GM12872 (cell line): ENCODE measurements around the gene CPT2.

Experiments
- TF ChIP-seq, protein P1 (sequence below): IDR thresholded peaks from 3 replicates; pipeline ENCODE4 v1.5.1; 2011; ENCODE audit warnings: low read depth, mild to moderate bottlenecking, low read length, moderate library complexity; ENCODE audit not compliant: insufficient read depth

CPT2 gene

GRCh38 chr1:53156783-53157182 is 39.8 kb upstream of the CPT2 start:
- TF ChIP-seq, protein P1, sequence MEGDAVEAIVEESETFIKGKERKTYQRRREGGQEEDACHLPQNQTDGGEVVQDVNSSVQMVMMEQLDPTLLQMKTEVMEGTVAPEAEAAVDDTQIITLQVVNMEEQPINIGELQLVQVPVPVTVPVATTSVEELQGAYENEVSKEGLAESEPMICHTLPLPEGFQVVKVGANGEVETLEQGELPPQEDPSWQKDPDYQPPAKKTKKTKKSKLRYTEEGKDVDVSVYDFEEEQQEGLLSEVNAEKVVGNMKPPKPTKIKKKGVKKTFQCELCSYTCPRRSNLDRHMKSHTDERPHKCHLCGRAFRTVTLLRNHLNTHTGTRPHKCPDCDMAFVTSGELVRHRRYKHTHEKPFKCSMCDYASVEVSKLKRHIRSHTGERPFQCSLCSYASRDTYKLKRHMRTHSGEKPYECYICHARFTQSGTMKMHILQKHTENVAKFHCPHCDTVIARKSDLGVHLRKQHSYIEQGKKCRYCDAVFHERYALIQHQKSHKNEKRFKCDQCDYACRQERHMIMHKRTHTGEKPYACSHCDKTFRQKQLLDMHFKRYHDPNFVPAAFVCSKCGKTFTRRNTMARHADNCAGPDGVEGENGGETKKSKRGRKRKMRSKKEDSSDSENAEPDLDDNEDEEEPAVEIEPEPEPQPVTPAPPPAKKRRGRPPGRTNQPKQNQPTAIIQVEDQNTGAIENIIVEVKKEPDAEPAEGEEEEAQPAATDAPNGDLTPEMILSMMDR: no peak

DNA sequence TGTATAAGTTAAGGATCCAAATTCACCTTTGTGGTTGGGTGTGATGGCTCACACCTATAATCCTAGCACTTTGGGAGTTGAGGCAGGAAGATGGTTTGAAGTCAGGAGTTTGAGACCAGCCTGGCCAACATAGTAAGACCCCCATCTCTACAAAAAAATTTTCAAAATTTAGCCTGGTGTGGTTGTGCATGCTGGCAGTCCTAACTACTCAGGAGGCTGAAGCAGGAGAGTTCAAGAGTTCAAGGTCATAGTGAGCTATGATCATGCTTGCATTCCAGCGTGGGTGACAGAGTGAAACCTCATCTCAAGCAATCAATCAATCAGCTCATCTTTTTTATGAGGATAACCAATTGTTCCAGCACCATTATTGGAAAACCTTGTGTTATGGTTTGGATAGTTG is 37.7 kb upstream of the CPT2 start:
- TF ChIP-seq, protein P1: no peak

DNA sequence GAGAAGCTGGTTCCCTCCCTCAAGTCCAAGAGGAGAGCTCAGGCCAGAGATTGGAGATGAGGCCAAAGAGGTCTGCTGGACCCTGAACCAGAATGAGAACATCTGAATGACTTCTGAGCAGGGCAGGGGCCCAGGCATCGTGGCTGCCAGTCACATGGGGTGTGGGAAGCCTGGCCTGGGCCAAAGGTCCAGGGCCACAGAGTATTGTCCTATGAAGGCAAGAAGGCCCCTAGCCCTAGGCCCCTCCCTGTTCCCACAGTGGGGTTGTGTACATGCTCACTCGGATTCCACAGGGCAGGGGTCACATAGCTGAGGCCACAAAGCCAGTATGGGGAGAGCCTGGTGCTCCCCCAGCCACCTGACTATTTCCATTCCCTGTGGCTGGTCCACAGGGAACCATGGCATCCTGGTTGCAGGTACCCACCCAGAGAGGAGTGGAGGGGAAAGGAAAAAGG is 35.7 kb upstream of the CPT2 start:
- TF ChIP-seq, protein P1: no peak

DNA sequence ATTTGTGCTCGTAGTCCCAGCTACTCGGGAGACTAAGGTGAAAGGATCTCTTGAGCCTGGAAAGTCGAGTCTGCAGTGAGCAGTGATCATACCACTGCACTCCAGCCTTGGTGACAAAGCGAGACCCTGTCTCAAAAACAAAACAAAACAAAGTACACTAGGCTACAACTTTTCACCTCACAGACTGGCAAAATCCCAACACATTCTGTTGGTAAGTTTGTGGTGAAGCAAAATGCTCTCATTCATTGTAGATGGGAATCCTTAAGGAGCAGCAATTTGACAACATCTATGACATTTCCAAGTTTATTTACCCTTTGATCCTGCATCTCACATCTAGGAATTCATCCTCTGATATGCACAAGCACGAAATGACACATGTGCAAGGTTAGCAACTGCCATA is 34.0 kb upstream of the CPT2 start:
- TF ChIP-seq, protein P1: no peak

DNA sequence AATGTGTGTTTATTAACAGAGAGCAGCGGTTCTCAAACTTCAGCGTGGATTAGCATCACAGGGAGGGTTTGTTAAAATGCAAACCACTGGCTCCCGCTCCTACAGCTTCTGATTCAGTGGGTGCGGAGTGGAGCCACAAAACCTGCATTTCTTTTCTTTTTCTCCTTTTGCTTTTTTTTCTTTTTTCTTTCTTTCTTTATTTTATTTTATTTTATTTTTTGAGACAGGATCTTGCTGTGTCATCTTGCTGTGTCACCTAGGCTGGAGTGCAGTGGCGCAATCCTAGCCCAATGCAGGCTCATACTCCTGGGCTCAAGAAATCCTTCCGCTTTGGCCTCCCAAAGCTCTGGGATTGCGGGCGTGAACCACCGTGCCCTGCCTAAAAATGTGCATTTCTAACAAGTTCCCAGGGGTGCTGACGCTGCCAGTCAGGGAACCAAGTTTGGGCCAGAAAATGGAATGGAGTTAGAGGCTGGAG is 33.3 kb upstream of the CPT2 start:
- TF ChIP-seq, protein P1: no peak

GRCh38 chr1:53165408-53165961 is 31.1 kb upstream of the CPT2 start:
- TF ChIP-seq, protein P1: no peak

DNA sequence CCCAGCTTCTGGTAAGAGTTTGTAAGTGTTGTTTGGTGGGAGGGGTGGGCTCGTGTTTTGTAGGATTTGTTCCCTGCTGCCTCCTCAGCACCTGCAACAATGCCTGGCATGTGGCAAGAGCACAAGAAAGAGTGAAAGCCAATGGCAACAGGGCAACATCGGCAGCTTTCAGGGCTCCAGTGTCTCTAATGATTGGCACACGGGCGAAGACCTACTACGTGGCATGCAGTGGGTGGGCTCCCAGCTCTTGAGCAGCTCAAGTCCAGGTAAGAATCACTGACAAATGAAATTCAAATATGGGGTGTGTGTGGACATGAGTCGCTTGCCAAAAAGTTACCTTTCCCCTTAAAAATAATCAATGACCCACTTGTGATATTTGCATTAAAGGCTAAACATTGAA is 30.3 kb upstream of the CPT2 start:
- TF ChIP-seq, protein P1: no peak
